Heart right ventricle (tissue), 16 donors: ENCODE data around the gene SMCR8. TPM values are rescaled to one million over a fixed set of nuclear protein-coding genes. Genes with fewer than 3 reads are reported as not detected.

Source experiments
- ATAC-seq, 8 donors: fragments of 200-7000 bp; cut with Tn5 transposase; one replicate each; pipeline ENCODE4 v1.9.1; 2020; ENCODE audit warnings: mild to moderate bottlenecking in 8 of 8, moderate library complexity in 8 of 8, moderate number of reproducible peaks in 1 of 8
- DNase-seq, 2 donors: peaks; one replicate each; pipeline ENCODE4 v3.0.0-alpha.2; 2020
- H3K27ac ChIP-seq, 10 donors: fragments of 200-600 bp; sonication (generic) in 2 of 10; one replicate each; pipeline versions ENCODE4 v1.5.0 to v1.8.0; 2020 to 2022; ENCODE audit warnings: mild to moderate bottlenecking in 3 of 10
- H3K27me3 ChIP-seq, 7 donors: fragments of 200-600 bp; one replicate each; pipeline ENCODE4 v1.8.0; 2021 to 2022; ENCODE audit warnings: mild to moderate bottlenecking in 2 of 7
- H3K36me3 ChIP-seq, 9 donors: fragments of 200-600 bp; sonication (generic) in 1 of 9; one replicate each; pipeline versions ENCODE4 v1.5.0 to v1.8.0; 2020 to 2022; ENCODE audit warnings: mild to moderate bottlenecking in 2 of 9
- H3K4me1 ChIP-seq, 9 donors: fragments of 200-600 bp; sonication (generic) in 1 of 9; one replicate each; pipeline versions ENCODE4 v1.5.0 to v1.8.0; 2020 to 2022; ENCODE audit warnings: mild to moderate bottlenecking in 4 of 9
- H3K4me3 ChIP-seq, 10 donors: fragments of 200-600 bp; sonication (generic) in 2 of 10; one replicate each; pipeline versions ENCODE4 v1.5.0 to v1.8.0; 2020 to 2022; ENCODE audit warnings: mild to moderate bottlenecking in 7 of 10, moderate library complexity in 2 of 10
- H3K9me3 ChIP-seq, 11 donors: fragments of 200-600 bp in 10 of 11; sonication (generic) in 2 of 11; one replicate each; pipeline versions ENCODE4 v1.5.0 to v1.8.0; 2013 to 2022; ENCODE audit warnings: mild to moderate bottlenecking in 2 of 11, control low read depth in 1 of 11, moderate library complexity in 1 of 11
- WGBS, 2 donors: extraction: QIAGEN DNeasy Blood & Tissue Kit; methylation state at CpG; one replicate each; pipeline ENCODE4 v1.1.7; 2013; ENCODE audit warnings: inconsistent platforms in 1 of 2; 5-methylcytosine and 5-hydroxymethylcytosine counted together
- intact Hi-C, 10 donors: fragments of 100-400 bp; cut with DNase I; formaldehyde crosslinking; loops; one replicate each; pipeline versions ENCODE4 v1.11.1 to v1.14.2; 2022
- polyA plus RNA-seq, 2 donors: library from polyadenylated mRNA; stranded (reverse); fragments of 200-250 nt; gene quantifications; one replicate each; pipeline ENCODE4 v1.2.3, GENCODE V29; 2013
- total RNA-seq, 10 donors: library from RNA; stranded (reverse); fragmentation: NEBNext Ultra II Directional in 3 of 10; extraction: Animal tissue kit (Norgen Biotek cat#: 25700) in 3 of 10; gene quantifications; one replicate each; pipeline versions ENCODE4 v1.2.1 to v1.2.4, GENCODE V29; 2021 to 2023
- TF ChIP-seq, protein P1 (sequence below), 9 donors: fragments of 200-600 bp; sonication (generic) in 2 of 9; IDR thresholded peaks; one replicate each; pipeline versions ENCODE4 v1.5.0 to v1.8.0; 2021 to 2022; ENCODE audit warnings: antibody characterized with exemption in 9 of 9, mild to moderate bottlenecking in 5 of 9, moderate library complexity in 1 of 9
- donor health status: Arrhythmogenic right ventricular cardiomyopathy.
- donor health status: ischemic (EF 13 %, LVEDD 7.1; RV severe dilation, severe dysfunction).
- donor health status: healthy with polysubstance abuse.
- donor health status: DM: no; HTN: yes; CAD: no.
- donor health status: DM: no; HTN: no; CAD: no.
- donor health status: ischemic (EF 25% LVEDD 6.9; RV normal size, moderate dysfunction).
- donor health status: ischemic (EF 25% LVEDD 5.7; RV mildly dilated, moderate dysfunction).
- donor health status: healthy.
- donor health status: DM: yes; HTN: yes; CAD: no.
- donor health status: Ischemic cardiomyopathy.
- donor health status: ischemic (EF 35%, LVEDD 5.7; RV mildly dilated, moderate dysfunction).
- donor health status: nonischemic (EF 11% LVEDD 7.7; RV severe dilation, severe dysfunction).
- donor health status: DM: yes; HTN: yes; CAD: no.
- donor health status: PGD.
- donor health status: ischemic (EF 29% LVEDD 5.4; RV normal size, mild dysfunction).
- donor health status: nonischemic (EF 23%, LVEDD 6.1; RV moderate dilation, normal function).

The SMCR8 gene
- total and polyA plus RNA-seq, 12 donors = 2.1 to 15.7 (median 11.6) TPM

DNA sequence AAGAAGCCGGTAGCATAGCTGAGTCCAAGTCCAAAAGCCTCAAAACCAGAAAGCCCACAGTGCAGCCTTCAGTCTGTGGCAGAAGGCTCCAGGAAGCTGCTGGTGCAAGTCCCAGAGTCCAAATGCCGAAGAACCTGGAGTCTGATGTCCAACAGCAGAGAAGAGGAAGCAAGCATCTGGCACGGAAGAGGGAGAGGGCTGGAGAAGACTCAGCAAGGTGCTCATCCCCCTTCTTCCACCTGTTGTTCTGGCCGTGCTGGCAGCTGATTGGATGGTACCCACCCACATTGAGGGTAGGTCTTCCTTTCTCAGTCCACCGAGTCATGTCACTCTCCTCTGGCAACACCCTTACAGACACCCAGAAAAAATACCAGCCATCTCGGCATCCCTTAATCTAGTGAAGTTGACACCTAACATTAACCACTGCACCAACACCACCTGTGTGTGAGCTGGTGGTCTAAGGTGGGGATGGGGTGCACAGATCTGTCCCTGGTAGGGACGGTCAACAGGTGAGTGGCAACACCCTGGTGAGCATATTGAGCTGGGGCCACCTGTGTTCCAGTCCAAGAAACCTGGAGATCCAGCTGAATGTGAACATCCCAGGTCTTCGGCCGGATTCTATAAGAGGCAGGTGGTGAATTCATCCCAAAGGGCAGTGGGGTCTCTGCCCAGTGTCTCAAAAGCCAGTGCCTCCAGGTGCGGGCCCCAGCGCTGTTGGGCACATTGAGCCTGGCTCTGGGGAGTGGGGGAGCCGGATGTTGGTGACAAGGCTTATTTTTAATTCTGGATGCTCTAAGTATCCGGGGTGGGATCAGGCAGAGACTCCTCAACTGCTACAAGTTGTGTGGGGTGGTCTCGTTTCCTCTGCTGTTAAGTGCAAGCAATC, 44.8 kb upstream of the SMCR8 start:
- H3K9me3 ChIP-seq = no peaks in the 10 kb centered on the region
- no peak overlapping the region for H3K4me3 ChIP-seq
- ATAC-seq = peak in 2 of 8 donors; percentile 4 to 5
- no peak for DNase-seq
- H3K27me3 ChIP-seq = no peaks in the 10 kb centered on the region
- peaks cover 0 to 50% (median 21%) of the 10 kb centered on the region in 9 donors for H3K36me3 ChIP-seq
- WGBS, 2 donors = 77 to 82% methylated on average over 14 of the region's 14 CpGs
- no peak overlapping the region for H3K27ac ChIP-seq
- peaks cover 0 to 5% (median 0%) of the 10 kb centered on the region in 9 donors for H3K4me1 ChIP-seq
- intact Hi-C loops = no loop called here
- TF ChIP-seq, protein P1, sequence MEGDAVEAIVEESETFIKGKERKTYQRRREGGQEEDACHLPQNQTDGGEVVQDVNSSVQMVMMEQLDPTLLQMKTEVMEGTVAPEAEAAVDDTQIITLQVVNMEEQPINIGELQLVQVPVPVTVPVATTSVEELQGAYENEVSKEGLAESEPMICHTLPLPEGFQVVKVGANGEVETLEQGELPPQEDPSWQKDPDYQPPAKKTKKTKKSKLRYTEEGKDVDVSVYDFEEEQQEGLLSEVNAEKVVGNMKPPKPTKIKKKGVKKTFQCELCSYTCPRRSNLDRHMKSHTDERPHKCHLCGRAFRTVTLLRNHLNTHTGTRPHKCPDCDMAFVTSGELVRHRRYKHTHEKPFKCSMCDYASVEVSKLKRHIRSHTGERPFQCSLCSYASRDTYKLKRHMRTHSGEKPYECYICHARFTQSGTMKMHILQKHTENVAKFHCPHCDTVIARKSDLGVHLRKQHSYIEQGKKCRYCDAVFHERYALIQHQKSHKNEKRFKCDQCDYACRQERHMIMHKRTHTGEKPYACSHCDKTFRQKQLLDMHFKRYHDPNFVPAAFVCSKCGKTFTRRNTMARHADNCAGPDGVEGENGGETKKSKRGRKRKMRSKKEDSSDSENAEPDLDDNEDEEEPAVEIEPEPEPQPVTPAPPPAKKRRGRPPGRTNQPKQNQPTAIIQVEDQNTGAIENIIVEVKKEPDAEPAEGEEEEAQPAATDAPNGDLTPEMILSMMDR (IDR thresholded peaks at IDR 0.05) = no peak

DNA sequence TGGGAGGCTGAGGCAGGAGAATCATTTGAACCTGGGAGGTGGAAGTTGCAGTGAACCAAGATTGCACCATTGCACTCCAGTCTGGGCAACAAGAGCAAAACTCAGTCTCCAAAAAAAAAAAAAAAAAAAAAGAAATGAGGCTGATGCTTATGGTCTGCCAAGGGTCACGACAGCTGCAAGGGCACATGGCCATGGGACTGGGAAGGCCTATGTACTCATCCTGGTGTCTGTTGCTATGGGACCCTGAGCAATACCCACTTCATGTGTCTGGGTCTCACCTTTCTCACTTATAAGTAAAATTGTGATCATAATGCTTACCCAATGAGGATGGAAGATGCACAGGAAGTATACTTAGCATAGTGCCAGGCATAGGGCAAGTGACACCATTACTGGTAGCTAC, 38.0 kb upstream of the SMCR8 start:
- intact Hi-C loops = no loop called here
- ATAC-seq (no peak), DNase-seq (no peak)
- peaks cover 0 to 11% (median 0%) of the 10 kb centered on the region in 9 donors for H3K4me1 ChIP-seq
- WGBS, 2 donors = 95 to 100% methylated on average over 1 of the region's 1 CpG
- no peak overlapping the region for H3K4me3 ChIP-seq
- no peaks in the 10 kb centered on the region for H3K9me3 ChIP-seq
- H3K27me3 ChIP-seq = no peaks in the 10 kb centered on the region
- no peak overlapping the region for H3K27ac ChIP-seq
- peaks cover 0 to 97% (median 59%) of the 10 kb centered on the region in 9 donors for H3K36me3 ChIP-seq
- TF ChIP-seq, protein P1 (IDR thresholded peaks at IDR 0.05) = no peak

DNA sequence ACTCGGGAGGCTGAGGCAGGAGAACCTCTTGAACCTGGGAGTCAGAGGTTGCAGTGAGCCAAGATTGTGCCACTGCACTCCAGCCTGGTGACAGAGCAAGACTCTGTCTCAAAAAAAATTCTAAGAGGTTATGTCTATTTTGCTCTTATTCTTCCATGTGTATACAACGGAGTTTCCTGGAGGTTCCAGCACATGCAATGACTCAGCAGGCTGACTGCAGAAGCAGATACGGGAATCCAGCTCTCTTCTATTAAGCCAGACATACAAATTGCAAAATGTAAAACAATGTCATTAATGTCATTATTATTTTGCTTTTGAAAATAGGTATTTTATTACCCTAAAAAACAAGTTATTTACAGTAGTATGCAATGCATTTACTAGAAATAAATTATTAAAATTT, 36.2 kb upstream of the SMCR8 start:
- Histone ChIP-seq H3K9me3 (no peaks in the 10 kb centered on the region), H3K4me3 (no peak overlapping the region), H3K4me1 (peaks cover 0 to 11% (median 0%) of the 10 kb centered on the region in 9 donors), H3K27me3 (no peaks in the 10 kb centered on the region), H3K27ac (no peak overlapping the region), H3K36me3 (peaks cover 0 to 98% (median 70%) of the 10 kb centered on the region in 9 donors)
- 80 to 89% methylated on average over 3 of the region's 3 CpGs for WGBS, 2 donors
- intact Hi-C loops = no loop called here
- DNase-seq (no peak), ATAC-seq (no peak)
- TF ChIP-seq, protein P1 (IDR thresholded peaks at IDR 0.05) = no peak

DNA sequence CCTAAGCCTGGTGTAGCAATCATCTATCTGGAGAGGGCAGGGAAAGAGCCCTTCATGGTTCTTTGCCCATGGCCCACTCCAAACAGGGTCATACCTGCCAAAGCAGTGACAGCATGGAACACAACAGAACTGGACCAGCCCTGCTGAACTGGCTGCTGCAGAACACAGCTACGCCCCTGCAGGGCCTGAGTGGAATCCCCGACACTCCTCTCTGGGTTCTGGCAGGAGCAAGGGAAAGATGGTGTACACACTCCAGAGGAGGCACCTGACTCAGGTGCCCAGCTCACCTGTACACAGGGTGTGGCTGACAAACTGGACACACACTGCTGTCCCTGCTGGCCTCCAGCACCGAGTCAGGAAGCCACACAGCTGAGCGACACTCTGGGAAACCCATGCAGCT, 34.8 kb upstream of the SMCR8 start:
- 64 to 92% methylated on average over 4 of the region's 4 CpGs for WGBS, 2 donors
- H3K9me3 ChIP-seq = no peaks in the 10 kb centered on the region
- intact Hi-C loops = no loop called here

More for the DNA sequence above, 34.8 kb upstream of the SMCR8 start:
- Histone ChIP-seq H3K4me3 (no peak overlapping the region), H3K27me3 (no peaks in the 10 kb centered on the region), H3K27ac (no peak overlapping the region), H3K36me3 (peaks cover 5 to 100% (median 65%) of the 10 kb centered on the region in 9 donors), H3K4me1 (peaks cover 0 to 11% (median 0%) of the 10 kb centered on the region in 9 donors)
- TF ChIP-seq, protein P1 (IDR thresholded peaks at IDR 0.05) = no peak
- DNase-seq (no peak), ATAC-seq (no peak)
